ENCODE results near the gene PIGZ. TPM values are rescaled to one million over a fixed set of nuclear protein-coding genes. Genes with fewer than 3 reads are reported as not detected.

Gene PIGZ
- total RNA-seq, 1 experiment from 2014 or later: 1.4 TPM

GRCh38 chr3:196979545-196979944, 10.9 kb upstream of the PIGZ start:
- no TSS peak for BruUV-seq (replicated peaks)
- Histone ChIP-seq H3K79me2 (ENCODE audit: insufficient read depth, low read length) (no peaks in the 10 kb centered on the region), H3K4me2 (ENCODE audit: low read length) (no peak overlapping the region), H3K27ac (ENCODE audit: low read depth, low read length) (no peak overlapping the region), H3K9me2 (ENCODE audit: insufficient read depth) (no peaks in the 10 kb centered on the region), H2AFZ (ENCODE audit: low read depth, low read length, poor library complexity, severe bottlenecking) (no peak overlapping the region), H3K36me3 (ENCODE audit: control insufficient read depth in 1 of 2, insufficient read depth in 2 of 2, low read length in 2 of 2) (no peaks in the 10 kb centered on the region), H3K4me3 (replicated peaks in 1 of 2; ENCODE audit: low read depth in 1 of 2, low read length in 2 of 2) (no peak overlapping the region), H3K27me3 (ENCODE audit: insufficient read depth, low read length) (no peaks in the 10 kb centered on the region), H4K20me1 (ENCODE audit: insufficient read depth) (no peaks in the 10 kb centered on the region), H3K4me1 (ENCODE audit: control insufficient read depth in 1 of 2, insufficient read depth in 2 of 2, low read length in 2 of 2) (peaks cover 0 to 8% of the 10 kb centered on the region in 2 experiments; a peak in 1 of 4 replicates), H3K9me3 (ENCODE audit: control insufficient read depth in 1 of 2, insufficient read depth in 1 of 2, low read depth in 1 of 2, low read length in 2 of 2) (peaks cover 3 to 5% of the 10 kb centered on the region in 2 experiments; a peak in 1 of 4 replicates), H3K9ac (ENCODE audit: low read length) (no peak overlapping the region)
- no peak for DNase-seq (ENCODE audit: low read depth, low spot score)
- ATAC-seq: no peak
- POLR2A ChIA-PET: no interaction called here
- CTCF ChIA-PET: no interaction called here
- RAD21 ChIA-PET (ENCODE audit: low non-redundant PET in 1 of 2, low total read pairs in 2 of 2, uncharacterized antibody in 2 of 2, unreplicated experiment in 2 of 2): no interaction called here
- intact Hi-C loops (cut with micrococcal nuclease): loop anchor here (2.0 kb wide), 1 partner anchor 207 kb away; no protein-coding TSS in a partner anchor
- TF ChIP-seq YY1 (IDR thresholded peaks at IDR 0.05; ENCODE audit: extremely low read depth, insufficient replicate concordance, low read depth, low read length) (no peak), CTCF (IDR thresholded peaks at IDR 0.05 in 2 of 3, conservative IDR thresholded peaks at IDR 0.05 in 1 of 3; ENCODE audit: borderline replicate concordance in 1 of 3, insufficient read depth in 1 of 3, low read depth in 2 of 3, low read length in 2 of 3) (no peak), JUND (IDR thresholded peaks at IDR 0.05) (no peak), RAD21 (IDR thresholded peaks at IDR 0.05; ENCODE audit: low read depth) (no peak), CBX3 (IDR thresholded peaks at IDR 0.05; ENCODE audit: low read depth) (no peak), POLR2A (IDR thresholded peaks at IDR 0.05; ENCODE audit: borderline replicate concordance, extremely low read depth, insufficient read depth, insufficient read length) (no peak), EZH2phosphoT487 (IDR thresholded peaks at IDR 0.05; ENCODE audit: borderline replicate concordance) (no peak), ZNF274 (IDR thresholded peaks at IDR 0.05; ENCODE audit: low read depth, low read length) (no peak)

GRCh38 chr3:196976941-196977340, 8.3 kb upstream of the PIGZ start:
- H3K4me2 ChIP-seq (ENCODE audit: low read length): no peak overlapping the region
- POLR2A ChIA-PET: no interaction called here
- RAD21 ChIA-PET (ENCODE audit: low non-redundant PET in 1 of 2, low total read pairs in 2 of 2, uncharacterized antibody in 2 of 2, unreplicated experiment in 2 of 2): no interaction called here
- peaks cover 0 to 5% of the 10 kb centered on the region in 2 experiments; a peak in 1 of 4 replicates for H3K9me3 ChIP-seq (ENCODE audit: control insufficient read depth in 1 of 2, insufficient read depth in 1 of 2, low read depth in 1 of 2, low read length in 2 of 2)
- BruUV-seq (replicated peaks): no TSS peak
- no peaks in the 10 kb centered on the region for H3K36me3 ChIP-seq (ENCODE audit: control insufficient read depth in 1 of 2, insufficient read depth in 2 of 2, low read length in 2 of 2)
- no peak overlapping the region for H3K4me3 ChIP-seq (replicated peaks in 1 of 2; ENCODE audit: low read depth in 1 of 2, low read length in 2 of 2)
- H3K9ac ChIP-seq (ENCODE audit: low read length): no peak overlapping the region
- H4K20me1 ChIP-seq (ENCODE audit: insufficient read depth): no peaks in the 10 kb centered on the region
- H3K27me3 ChIP-seq (ENCODE audit: insufficient read depth, low read length): no peaks in the 10 kb centered on the region
- no peaks in the 10 kb centered on the region for H3K79me2 ChIP-seq (ENCODE audit: insufficient read depth, low read length)
- H2AFZ ChIP-seq (ENCODE audit: low read depth, low read length, poor library complexity, severe bottlenecking): no peak overlapping the region
- no peak for TF ChIP-seq ZBTB33 (IDR thresholded peaks at IDR 0.05; ENCODE audit: extremely low read depth, insufficient replicate concordance, low read length)
- TF ChIP-seq CBX3 (IDR thresholded peaks at IDR 0.05; ENCODE audit: low read depth): no peak
- TF ChIP-seq ZFX (IDR thresholded peaks at IDR 0.05): no peak
- no peak for TF ChIP-seq SP1 (IDR thresholded peaks at IDR 0.05; ENCODE audit: low read depth)
- no peak for TF ChIP-seq ELF1 (IDR thresholded peaks at IDR 0.05; ENCODE audit: borderline replicate concordance, low read depth)
- no peak for TF ChIP-seq YY1 (IDR thresholded peaks at IDR 0.05; ENCODE audit: extremely low read depth, insufficient replicate concordance, low read depth, low read length)
- TF ChIP-seq SRF (IDR thresholded peaks at IDR 0.05; ENCODE audit: low read depth): no peak
- no peak for TF ChIP-seq CEBPB (IDR thresholded peaks at IDR 0.05; ENCODE audit: low read depth)
- H3K9me2 ChIP-seq (ENCODE audit: insufficient read depth): no peaks in the 10 kb centered on the region
- peaks cover 0 to 8% of the 10 kb centered on the region in 2 experiments; a peak in 1 of 4 replicates for H3K4me1 ChIP-seq (ENCODE audit: control insufficient read depth in 1 of 2, insufficient read depth in 2 of 2, low read length in 2 of 2)
- intact Hi-C loops (cut with micrococcal nuclease): no loop called here
- CTCF ChIA-PET: no interaction called here
- ATAC-seq (no peak), DNase-seq (ENCODE audit: low read depth, low spot score) (no peak)
- no peak overlapping the region for H3K27ac ChIP-seq (ENCODE audit: low read depth, low read length)

Data from HCT116 (cell line).